Heart right ventricle (tissue), 16 donors: ENCODE measurements around the gene LPP. TPM values are rescaled to one million over a fixed set of nuclear protein-coding genes. Genes with fewer than 3 reads are reported as not detected.

ENCODE experiments used
- ATAC-seq, 8 donors: fragments of 200-7000 bp; cut with Tn5 transposase; one replicate each; pipeline ENCODE4 v1.9.1; 2020; ENCODE audit warnings: mild to moderate bottlenecking in 8 of 8, moderate library complexity in 8 of 8, moderate number of reproducible peaks in 1 of 8
- DNase-seq, 2 donors: peaks; one replicate each; pipeline ENCODE4 v3.0.0-alpha.2; 2020
- H3K27ac ChIP-seq, 10 donors: fragments of 200-600 bp; sonication (generic) in 2 of 10; one replicate each; pipeline versions ENCODE4 v1.5.0 to v1.8.0; 2020 to 2022; ENCODE audit warnings: mild to moderate bottlenecking in 3 of 10
- H3K27me3 ChIP-seq, 7 donors: fragments of 200-600 bp; one replicate each; pipeline ENCODE4 v1.8.0; 2021 to 2022; ENCODE audit warnings: mild to moderate bottlenecking in 2 of 7
- H3K36me3 ChIP-seq, 9 donors: fragments of 200-600 bp; sonication (generic) in 1 of 9; one replicate each; pipeline versions ENCODE4 v1.5.0 to v1.8.0; 2020 to 2022; ENCODE audit warnings: mild to moderate bottlenecking in 2 of 9
- H3K4me1 ChIP-seq, 9 donors: fragments of 200-600 bp; sonication (generic) in 1 of 9; one replicate each; pipeline versions ENCODE4 v1.5.0 to v1.8.0; 2020 to 2022; ENCODE audit warnings: mild to moderate bottlenecking in 4 of 9
- H3K4me3 ChIP-seq, 10 donors: fragments of 200-600 bp; sonication (generic) in 2 of 10; one replicate each; pipeline versions ENCODE4 v1.5.0 to v1.8.0; 2020 to 2022; ENCODE audit warnings: mild to moderate bottlenecking in 7 of 10, moderate library complexity in 2 of 10
- H3K9me3 ChIP-seq, 11 donors: fragments of 200-600 bp in 10 of 11; sonication (generic) in 2 of 11; one replicate each; pipeline versions ENCODE4 v1.5.0 to v1.8.0; 2013 to 2022; ENCODE audit warnings: mild to moderate bottlenecking in 2 of 11, control low read depth in 1 of 11, moderate library complexity in 1 of 11
- WGBS, 2 donors: extraction: QIAGEN DNeasy Blood & Tissue Kit; methylation state at CpG; one replicate each; pipeline ENCODE4 v1.1.7; 2013; ENCODE audit warnings: inconsistent platforms in 1 of 2; 5-methylcytosine and 5-hydroxymethylcytosine counted together
- intact Hi-C, 10 donors: fragments of 100-400 bp; cut with DNase I; formaldehyde crosslinking; loops; one replicate each; pipeline versions ENCODE4 v1.11.1 to v1.14.2; 2022
- polyA plus RNA-seq, 2 donors: library from polyadenylated mRNA; stranded (reverse); fragments of 200-250 nt; gene quantifications; one replicate each; pipeline ENCODE4 v1.2.3, GENCODE V29; 2013
- total RNA-seq, 10 donors: library from RNA; stranded (reverse); fragmentation: NEBNext Ultra II Directional in 3 of 10; extraction: Animal tissue kit (Norgen Biotek cat#: 25700) in 3 of 10; gene quantifications; one replicate each; pipeline versions ENCODE4 v1.2.1 to v1.2.4, GENCODE V29; 2021 to 2023
- TF ChIP-seq, protein P1 (sequence below), 9 donors: fragments of 200-600 bp; sonication (generic) in 2 of 9; IDR thresholded peaks; one replicate each; pipeline versions ENCODE4 v1.5.0 to v1.8.0; 2021 to 2022; ENCODE audit warnings: antibody characterized with exemption in 9 of 9, mild to moderate bottlenecking in 5 of 9, moderate library complexity in 1 of 9
- donor health status: Arrhythmogenic right ventricular cardiomyopathy.
- donor health status: ischemic (EF 13 %, LVEDD 7.1; RV severe dilation, severe dysfunction).
- donor health status: healthy with polysubstance abuse.
- donor health status: DM: no; HTN: yes; CAD: no.
- donor health status: DM: no; HTN: no; CAD: no.
- donor health status: ischemic (EF 25% LVEDD 6.9; RV normal size, moderate dysfunction).
- donor health status: ischemic (EF 25% LVEDD 5.7; RV mildly dilated, moderate dysfunction).
- donor health status: healthy.
- donor health status: DM: yes; HTN: yes; CAD: no.
- donor health status: Ischemic cardiomyopathy.
- donor health status: ischemic (EF 35%, LVEDD 5.7; RV mildly dilated, moderate dysfunction).
- donor health status: nonischemic (EF 11% LVEDD 7.7; RV severe dilation, severe dysfunction).
- donor health status: DM: yes; HTN: yes; CAD: no.
- donor health status: PGD.
- donor health status: ischemic (EF 29% LVEDD 5.4; RV normal size, mild dysfunction).
- donor health status: nonischemic (EF 23%, LVEDD 6.1; RV moderate dilation, normal function).

Gene LPP
- total and polyA plus RNA-seq, 12 donors, result 8.5 to 188 (median 140) TPM

GRCh38 chr3:188867691-188868265 lies 713.8 kb downstream of the LPP start:
- Histone ChIP-seq H3K9me3 (no peaks in the 10 kb centered on the region), H3K27ac (no peak overlapping the region), H3K27me3 (no peaks in the 10 kb centered on the region), H3K36me3 (peaks cover 0 to 31% (median 8%) of the 10 kb centered on the region in 9 donors), H3K4me3 (no peak overlapping the region), H3K4me1 (peaks cover 0 to 20% (median 11%) of the 10 kb centered on the region in 9 donors)
- 88 to 89% methylated on average over 4 of the region's 4 CpGs for WGBS, 2 donors
- TF ChIP-seq, protein P1, sequence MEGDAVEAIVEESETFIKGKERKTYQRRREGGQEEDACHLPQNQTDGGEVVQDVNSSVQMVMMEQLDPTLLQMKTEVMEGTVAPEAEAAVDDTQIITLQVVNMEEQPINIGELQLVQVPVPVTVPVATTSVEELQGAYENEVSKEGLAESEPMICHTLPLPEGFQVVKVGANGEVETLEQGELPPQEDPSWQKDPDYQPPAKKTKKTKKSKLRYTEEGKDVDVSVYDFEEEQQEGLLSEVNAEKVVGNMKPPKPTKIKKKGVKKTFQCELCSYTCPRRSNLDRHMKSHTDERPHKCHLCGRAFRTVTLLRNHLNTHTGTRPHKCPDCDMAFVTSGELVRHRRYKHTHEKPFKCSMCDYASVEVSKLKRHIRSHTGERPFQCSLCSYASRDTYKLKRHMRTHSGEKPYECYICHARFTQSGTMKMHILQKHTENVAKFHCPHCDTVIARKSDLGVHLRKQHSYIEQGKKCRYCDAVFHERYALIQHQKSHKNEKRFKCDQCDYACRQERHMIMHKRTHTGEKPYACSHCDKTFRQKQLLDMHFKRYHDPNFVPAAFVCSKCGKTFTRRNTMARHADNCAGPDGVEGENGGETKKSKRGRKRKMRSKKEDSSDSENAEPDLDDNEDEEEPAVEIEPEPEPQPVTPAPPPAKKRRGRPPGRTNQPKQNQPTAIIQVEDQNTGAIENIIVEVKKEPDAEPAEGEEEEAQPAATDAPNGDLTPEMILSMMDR (IDR thresholded peaks at IDR 0.05), result no peak
- DNase-seq (no peak), ATAC-seq (no peak)
- intact Hi-C loops, result no loop called here

DNA sequence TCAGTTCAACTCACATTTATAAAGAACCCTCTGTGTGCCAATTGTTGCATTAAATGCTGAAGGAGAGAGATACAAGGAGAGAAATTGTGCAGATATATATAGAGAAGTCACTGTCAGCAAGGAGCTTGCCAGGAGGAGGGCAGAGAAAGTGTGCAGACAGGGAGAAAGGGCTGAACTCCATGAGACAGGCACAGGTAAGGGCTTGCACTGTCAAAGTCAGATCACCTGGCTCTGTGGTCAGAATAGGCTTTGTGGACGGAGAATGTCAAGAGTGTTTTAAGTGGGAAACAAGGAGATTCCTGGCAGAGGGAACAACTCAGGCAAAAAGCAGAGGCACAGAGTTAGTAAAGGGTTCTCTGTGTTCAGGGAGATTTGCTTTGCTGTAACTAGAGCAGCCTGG lies 714.8 kb downstream of the LPP start:
- no peak for DNase-seq
- Histone ChIP-seq H3K4me1 (peaks cover 0 to 15% (median 6%) of the 10 kb centered on the region in 9 donors), H3K9me3 (no peaks in the 10 kb centered on the region), H3K36me3 (peaks cover 0 to 41% (median 13%) of the 10 kb centered on the region in 9 donors), H3K4me3 (no peak overlapping the region), H3K27me3 (no peaks in the 10 kb centered on the region), H3K27ac (no peak overlapping the region)
- peak in 1 of 8 donors; percentile 44 for ATAC-seq
- 63 to 73% methylated on average over 1 of the region's 1 CpG for WGBS, 2 donors
- TF ChIP-seq, protein P1 (IDR thresholded peaks at IDR 0.05), result no peak
- intact Hi-C loops, result no loop called here

DNA sequence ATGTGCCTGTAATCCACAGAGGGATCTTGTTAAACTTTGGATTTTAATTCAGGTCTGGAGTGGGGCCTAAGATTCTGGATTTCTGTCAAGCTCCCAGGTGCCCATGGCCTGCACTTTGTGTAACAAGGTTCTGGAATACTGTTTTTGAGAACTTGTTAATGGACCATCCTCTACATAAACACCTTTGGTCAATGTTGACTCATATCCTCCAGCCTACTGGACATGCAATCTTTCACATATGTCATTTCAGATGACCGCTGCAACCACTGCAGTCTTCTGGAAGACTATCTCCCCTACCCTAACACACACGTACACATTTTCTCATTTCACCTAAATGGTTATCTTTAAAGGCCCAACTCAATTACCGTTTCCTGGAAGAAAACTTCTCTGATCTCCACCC lies 715.7 kb downstream of the LPP start:
- Histone ChIP-seq H3K4me3 (no peak overlapping the region), H3K27ac (no peak overlapping the region), H3K36me3 (peaks cover 0 to 50% (median 17%) of the 10 kb centered on the region in 9 donors), H3K9me3 (no peaks in the 10 kb centered on the region), H3K4me1 (peaks cover 0 to 12% (median 5%) of the 10 kb centered on the region in 9 donors), H3K27me3 (no peaks in the 10 kb centered on the region)
- DNase-seq (no peak), ATAC-seq (no peak)
- intact Hi-C loops, result no loop called here
- TF ChIP-seq, protein P1 (IDR thresholded peaks at IDR 0.05), result no peak
- 90 to 97% methylated on average over 3 of the region's 3 CpGs for WGBS, 2 donors

- Histone ChIP-seq H3K36me3 (peaks cover 0 to 58% (median 20%) of the 10 kb centered on the region in 9 donors), H3K9me3 (no peaks in the 10 kb centered on the region), H3K4me3 (no peak overlapping the region), H3K4me1 (peaks cover 0 to 12% (median 5%) of the 10 kb centered on the region in 9 donors), H3K27me3 (no peaks in the 10 kb centered on the region), H3K27ac (no peak overlapping the region)
- intact Hi-C loops, result no loop called here
- ATAC-seq (no peak), DNase-seq (no peak)
- TF ChIP-seq, protein P1 (IDR thresholded peaks at IDR 0.05), result no peak
- 76 to 77% methylated on average over 8 of the region's 8 CpGs for WGBS, 2 donors
Observed at GRCh38 chr3:188870431-188870830, 716.5 kb downstream of the LPP start.
